ENCODE measurements around the gene MAGI2.

MAGI2 gene

GRCh38 chr7:78576236-78576635, 877.2 kb downstream of the MAGI2 start:
- peaks cover 7% of the 10 kb centered on the region for H3K9me3 Mint-ChIP-seq
- H3K4me1 Mint-ChIP-seq (ENCODE audit: low read depth): no peaks in the 10 kb centered on the region
- no peak overlapping the region for H3K4me3 Mint-ChIP-seq
- H3K36me3 Mint-ChIP-seq (ENCODE audit: low read depth): no peaks in the 10 kb centered on the region
- no peak overlapping the region for H3K27ac Mint-ChIP-seq
- no peaks in the 10 kb centered on the region for H3K27me3 Mint-ChIP-seq
- intact Hi-C loops (cut with micrococcal nuclease): no loop called here

GRCh38 chr7:78571292-78571691, 882.2 kb downstream of the MAGI2 start:
- H3K27ac Mint-ChIP-seq: no peak overlapping the region
- H3K4me1 Mint-ChIP-seq (ENCODE audit: low read depth): no peaks in the 10 kb centered on the region
- H3K9me3 Mint-ChIP-seq: peaks cover 7% of the 10 kb centered on the region
- no peaks in the 10 kb centered on the region for H3K36me3 Mint-ChIP-seq (ENCODE audit: low read depth)
- H3K27me3 Mint-ChIP-seq: no peaks in the 10 kb centered on the region
- intact Hi-C loops (cut with micrococcal nuclease): no loop called here
- no peak overlapping the region for H3K4me3 Mint-ChIP-seq

- no peaks in the 10 kb centered on the region for H3K4me1 Mint-ChIP-seq (ENCODE audit: low read depth)
- no peak overlapping the region for H3K4me3 Mint-ChIP-seq
- no peak overlapping the region for H3K27ac Mint-ChIP-seq
- H3K9me3 Mint-ChIP-seq: peaks cover under 1% of the 10 kb centered on the region
- H3K27me3 Mint-ChIP-seq: no peaks in the 10 kb centered on the region
- intact Hi-C loops (cut with micrococcal nuclease): no loop called here
- no peaks in the 10 kb centered on the region for H3K36me3 Mint-ChIP-seq (ENCODE audit: low read depth)
Measured at GRCh38 chr7:78568690-78569089, 884.8 kb downstream of the MAGI2 start.

GRCh38 chr7:78567836-78568235, 885.6 kb downstream of the MAGI2 start:
- intact Hi-C loops (cut with micrococcal nuclease): no loop called here
- Mint-ChIP-seq H3K9me3 (no peaks in the 10 kb centered on the region), H3K4me1 (ENCODE audit: low read depth) (no peaks in the 10 kb centered on the region), H3K27ac (no peak overlapping the region), H3K4me3 (no peak overlapping the region), H3K36me3 (ENCODE audit: low read depth) (no peaks in the 10 kb centered on the region), H3K27me3 (no peaks in the 10 kb centered on the region)

GRCh38 chr7:78565784-78566183, 887.7 kb downstream of the MAGI2 start:
- Mint-ChIP-seq H3K36me3 (ENCODE audit: low read depth) (no peaks in the 10 kb centered on the region), H3K9me3 (no peaks in the 10 kb centered on the region), H3K4me1 (ENCODE audit: low read depth) (no peaks in the 10 kb centered on the region), H3K27ac (no peak overlapping the region), H3K4me3 (no peak overlapping the region), H3K27me3 (no peaks in the 10 kb centered on the region)
- intact Hi-C loops (cut with micrococcal nuclease): no loop called here

GRCh38 chr7:78563191-78563590, 890.3 kb downstream of the MAGI2 start:
- intact Hi-C loops (cut with micrococcal nuclease): no loop called here
- Mint-ChIP-seq H3K4me3 (no peak overlapping the region), H3K9me3 (no peaks in the 10 kb centered on the region), H3K4me1 (ENCODE audit: low read depth) (no peaks in the 10 kb centered on the region), H3K27ac (no peak overlapping the region), H3K27me3 (no peaks in the 10 kb centered on the region), H3K36me3 (ENCODE audit: low read depth) (no peaks in the 10 kb centered on the region)

- no peaks in the 10 kb centered on the region for H3K27me3 Mint-ChIP-seq
- intact Hi-C loops (cut with micrococcal nuclease): no loop called here
- no peaks in the 10 kb centered on the region for H3K36me3 Mint-ChIP-seq (ENCODE audit: low read depth)
- no peaks in the 10 kb centered on the region for H3K4me1 Mint-ChIP-seq (ENCODE audit: low read depth)
- H3K9me3 Mint-ChIP-seq: no peaks in the 10 kb centered on the region
- H3K4me3 Mint-ChIP-seq: no peak overlapping the region
- H3K27ac Mint-ChIP-seq: no peak overlapping the region
Measured at GRCh38 chr7:78562191-78562590, 891.3 kb downstream of the MAGI2 start.

- no peak overlapping the region for H3K27ac Mint-ChIP-seq
- no peak overlapping the region for H3K4me3 Mint-ChIP-seq
- H3K27me3 Mint-ChIP-seq: no peaks in the 10 kb centered on the region
- no peaks in the 10 kb centered on the region for H3K36me3 Mint-ChIP-seq (ENCODE audit: low read depth)
- intact Hi-C loops (cut with micrococcal nuclease): no loop called here
- H3K4me1 Mint-ChIP-seq (ENCODE audit: low read depth): no peaks in the 10 kb centered on the region
- H3K9me3 Mint-ChIP-seq: peaks cover 2% of the 10 kb centered on the region
Measured at GRCh38 chr7:78558566-78558965, 894.9 kb downstream of the MAGI2 start.

GRCh38 chr7:78543976-78544375, 909.5 kb downstream of the MAGI2 start:
- Mint-ChIP-seq H3K36me3 (ENCODE audit: low read depth) (no peaks in the 10 kb centered on the region), H3K27me3 (no peaks in the 10 kb centered on the region), H3K9me3 (peaks cover 21% of the 10 kb centered on the region), H3K4me3 (no peak overlapping the region), H3K4me1 (ENCODE audit: low read depth) (no peaks in the 10 kb centered on the region), H3K27ac (no peak overlapping the region)
- intact Hi-C loops (cut with micrococcal nuclease): no loop called here

- Mint-ChIP-seq H3K36me3 (ENCODE audit: low read depth) (no peaks in the 10 kb centered on the region), H3K4me1 (ENCODE audit: low read depth) (no peaks in the 10 kb centered on the region), H3K27ac (no peak overlapping the region), H3K4me3 (no peak overlapping the region), H3K27me3 (no peaks in the 10 kb centered on the region), H3K9me3 (peaks cover 25% of the 10 kb centered on the region)
- intact Hi-C loops (cut with micrococcal nuclease): no loop called here
Measured at GRCh38 chr7:78542981-78543380, 910.5 kb downstream of the MAGI2 start.

GRCh38 chr7:78542541-78542940, 910.9 kb downstream of the MAGI2 start:
- no peaks in the 10 kb centered on the region for H3K27me3 Mint-ChIP-seq
- no peak overlapping the region for H3K27ac Mint-ChIP-seq
- H3K9me3 Mint-ChIP-seq: peaks cover 25% of the 10 kb centered on the region
- no peak overlapping the region for H3K4me3 Mint-ChIP-seq
- no peaks in the 10 kb centered on the region for H3K36me3 Mint-ChIP-seq (ENCODE audit: low read depth)
- intact Hi-C loops (cut with micrococcal nuclease): no loop called here
- H3K4me1 Mint-ChIP-seq (ENCODE audit: low read depth): no peaks in the 10 kb centered on the region

GRCh38 chr7:78539825-78540224, 913.6 kb downstream of the MAGI2 start:
- Mint-ChIP-seq H3K27ac (no peak overlapping the region), H3K27me3 (no peaks in the 10 kb centered on the region), H3K4me3 (no peak overlapping the region), H3K4me1 (ENCODE audit: low read depth) (no peaks in the 10 kb centered on the region), H3K36me3 (ENCODE audit: low read depth) (no peaks in the 10 kb centered on the region), H3K9me3 (peaks cover 40% of the 10 kb centered on the region)
- intact Hi-C loops (cut with micrococcal nuclease): no loop called here

- no peaks in the 10 kb centered on the region for H3K36me3 Mint-ChIP-seq (ENCODE audit: low read depth)
- peaks cover 42% of the 10 kb centered on the region for H3K9me3 Mint-ChIP-seq
- H3K4me1 Mint-ChIP-seq (ENCODE audit: low read depth): no peaks in the 10 kb centered on the region
- no peaks in the 10 kb centered on the region for H3K27me3 Mint-ChIP-seq
- H3K4me3 Mint-ChIP-seq: no peak overlapping the region
- intact Hi-C loops (cut with micrococcal nuclease): no loop called here
- no peak overlapping the region for H3K27ac Mint-ChIP-seq
Measured at GRCh38 chr7:78535655-78536054, 917.8 kb downstream of the MAGI2 start.

GRCh38 chr7:78530351-78530750, 923.1 kb downstream of the MAGI2 start:
- Mint-ChIP-seq H3K36me3 (ENCODE audit: low read depth) (no peaks in the 10 kb centered on the region), H3K9me3 (peaks cover 9% of the 10 kb centered on the region), H3K4me3 (no peak overlapping the region), H3K27me3 (no peaks in the 10 kb centered on the region), H3K4me1 (ENCODE audit: low read depth) (no peaks in the 10 kb centered on the region), H3K27ac (no peak overlapping the region)
- intact Hi-C loops (cut with micrococcal nuclease): no loop called here

GRCh38 chr7:78529392-78529791, 924.1 kb downstream of the MAGI2 start:
- Mint-ChIP-seq H3K36me3 (ENCODE audit: low read depth) (no peaks in the 10 kb centered on the region), H3K9me3 (peaks cover 9% of the 10 kb centered on the region), H3K4me3 (no peak overlapping the region), H3K27me3 (no peaks in the 10 kb centered on the region), H3K27ac (no peak overlapping the region), H3K4me1 (ENCODE audit: low read depth) (no peaks in the 10 kb centered on the region)
- intact Hi-C loops (cut with micrococcal nuclease): no loop called here
